ENCODE data around the gene EFNA3. TPM values are rescaled to one million over a fixed set of nuclear protein-coding genes. Genes with fewer than 3 reads are reported as not detected.

EFNA3 gene
- total RNA-seq, 1 experiment from 2014 or later: 12.5 TPM

GRCh38 chr1:155063550-155064110, 15.0 kb upstream of the EFNA3 start, which contains the start of gene EFNA4 (continued):
- TF ChIP-seq FOXP4 (CRISPR knock-in tag; IDR thresholded peaks at IDR 0.05) (peak; percentile 82), ZNF219 (CRISPR knock-in tag; IDR thresholded peaks at IDR 0.05; ENCODE audit: borderline replicate concordance) (no peak), ELF4 (CRISPR knock-in tag; IDR thresholded peaks at IDR 0.05; ENCODE audit: low read depth) (no peak), CDX4 (CRISPR knock-in tag; IDR thresholded peaks at IDR 0.05; ENCODE audit: borderline replicate concordance) (no peak), ZNF317 (CRISPR knock-in tag; IDR thresholded peaks at IDR 0.05; ENCODE audit: borderline replicate concordance, low read depth) (no peak), ESRRA (CRISPR knock-in tag; IDR thresholded peaks at IDR 0.05; ENCODE audit: borderline replicate concordance) (no peak), ZMAT4 (CRISPR knock-in tag; IDR thresholded peaks at IDR 0.05) (no peak), NR2C2 (CRISPR knock-in tag; IDR thresholded peaks at IDR 0.05) (no peak), MAX (CRISPR knock-in tag; IDR thresholded peaks at IDR 0.05) (peak; percentile 18; the same call in 1 of the 2 replicates), JAZF1 (CRISPR knock-in tag; IDR thresholded peaks at IDR 0.05) (no peak), CBFB (CRISPR knock-in tag; IDR thresholded peaks at IDR 0.05; ENCODE audit: low read depth) (0 out of 2 replicates have a peak, but pooled peaks have one; percentile 51), SOX15 (CRISPR knock-in tag; IDR thresholded peaks at IDR 0.05) (no peak), ZNF232 (CRISPR knock-in tag; IDR thresholded peaks at IDR 0.05) (no peak; the same call in 1 of the 2 replicates), ETV6 (CRISPR knock-in tag; IDR thresholded peaks at IDR 0.05) (peak; percentile 92)

- ATAC-seq (peak; percentile 2), DNase-seq (ENCODE audit: low spot score) (no peak)
- CTCF ChIA-PET: interaction anchor here (0.7 to 8.3 kb wide), 14 partner anchors 11 to 497 kb away, joined by 3 to 176 read pairs (median 8); partner anchors contain the start of genes ADAM15, CHRNB2, EFNA3 and KRTCAP2
- TF ChIP-seq ESRRA (CRISPR knock-in tag; IDR thresholded peaks at IDR 0.05; ENCODE audit: borderline replicate concordance): peak; percentile 84; the same call in 1 of the 2 replicates
- TF ChIP-seq JUN (CRISPR knock-in tag; IDR thresholded peaks at IDR 0.05): no peak
- TF ChIP-seq GTF2I (CRISPR knock-in tag; conservative IDR thresholded peaks at IDR 0.05): peak; percentile 88
- Mint-ChIP-seq H3K4me3 (peak overlapping the region; percentile 91), H3K9me3 (no peaks in the 10 kb centered on the region), H3K4me1 (peaks cover 22% of the 10 kb centered on the region), H3K27ac (peak overlapping the region; percentile 98), H3K36me3 (peaks cover 21% of the 10 kb centered on the region), H3K27me3 (ENCODE audit: low read depth) (no peaks in the 10 kb centered on the region)
- POLR2A ChIA-PET: interaction anchor here (0.9 to 3.5 kb wide), 6 partner anchors 16 to 103 kb away, joined by 3 to 10 read pairs (median 4); no protein-coding TSS in a partner anchor
Observed at GRCh38 chr1:155064111-155064831, 14.4 kb upstream of the EFNA3 start.

- ChIA-PET CTCF (interaction anchor here (0.7 to 5.6 kb wide), 11 partner anchors 11 to 129 kb away, joined by 3 to 156 read pairs (median 8); partner anchors contain the start of genes ADAM15, EFNA3, KRTCAP2 and TRIM46), POLR2A (interaction anchor here (0.9 to 3.5 kb wide), 4 partner anchors 16 to 102 kb away, joined by 3 to 10 read pairs (median 4); no protein-coding TSS in a partner anchor)
- peak overlapping the region; percentile 91 for H3K4me3 Mint-ChIP-seq
- H3K27ac Mint-ChIP-seq: peak overlapping the region; percentile 98
- DNase-seq (ENCODE audit: low spot score) (no peak), ATAC-seq (no peak)
- peaks cover 25% of the 10 kb centered on the region for H3K4me1 Mint-ChIP-seq
- H3K36me3 Mint-ChIP-seq: peaks cover 24% of the 10 kb centered on the region
- no peaks in the 10 kb centered on the region for H3K27me3 Mint-ChIP-seq (ENCODE audit: low read depth)
- H3K9me3 Mint-ChIP-seq: no peaks in the 10 kb centered on the region
- TF ChIP-seq SP1 (CRISPR knock-in tag; conservative IDR thresholded peaks at IDR 0.05): no peak
- TF ChIP-seq TCF7 (CRISPR knock-in tag; IDR thresholded peaks at IDR 0.05; ENCODE audit: low read depth): no peak
- TF ChIP-seq TEAD4 (CRISPR knock-in tag; IDR thresholded peaks at IDR 0.05): no peak
- TF ChIP-seq CREB1 (CRISPR knock-in tag; IDR thresholded peaks at IDR 0.05): no peak
- no peak for TF ChIP-seq ZNF121 (CRISPR knock-in tag; IDR thresholded peaks at IDR 0.05)
- no peak for TF ChIP-seq GRHL2 (CRISPR knock-in tag; IDR thresholded peaks at IDR 0.05; ENCODE audit: insufficient replicate concordance, severe bottlenecking)
- no peak for TF ChIP-seq NFATC4 (CRISPR knock-in tag; IDR thresholded peaks at IDR 0.05)
- TF ChIP-seq MYBL2 (CRISPR knock-in tag; IDR thresholded peaks at IDR 0.05): no peak
- no peak for TF ChIP-seq TP53 (CRISPR knock-in tag; IDR thresholded peaks at IDR 0.05)
- TF ChIP-seq E2F4 (CRISPR knock-in tag; IDR thresholded peaks at IDR 0.05; ENCODE audit: borderline replicate concordance, low read depth): no peak
- TF ChIP-seq ETV6 (CRISPR knock-in tag; IDR thresholded peaks at IDR 0.05): no peak
- TF ChIP-seq MLX (CRISPR knock-in tag; IDR thresholded peaks at IDR 0.05): no peak
- no peak for TF ChIP-seq NR3C1 (CRISPR knock-in tag; conservative IDR thresholded peaks at IDR 0.05; ENCODE audit: low read depth)
Observed at GRCh38 chr1:155064832-155065429, 13.7 kb upstream of the EFNA3 start.
